Stomach (tissue), 4 donors: Measurements from ENCODE around the gene EGF.

Experiments used
- CTCF ChIP-seq, 7 experiments: fragments of 450-650 bp in 4 of 7; fragments of 200-600 bp in 3 of 7; sonication (generic) in 3 of 7; IDR thresholded peaks; one replicate each; pipeline ENCODE4 v1.5.1; 2016 to 2019; ENCODE audit warnings: antibody characterized with exemption in 7 of 7, control low read depth in 2 of 7, mild to moderate bottlenecking in 1 of 7
- EP300 ChIP-seq: sonication (generic); formaldehyde crosslinking; IDR thresholded peaks from one replicate; pipeline ENCODE4 v1.6.1; 2017; ENCODE audit warnings: antibody characterized with exemption
- POLR2A ChIP-seq, 4 donors: fragments of 450-650 bp; IDR thresholded peaks; one replicate each; pipeline ENCODE4 v1.6.1; 2016; ENCODE audit warnings: antibody characterized with exemption in 4 of 4, control low read depth in 2 of 4, mild to moderate bottlenecking in 1 of 4, moderate library complexity in 1 of 4
- POLR2AphosphoS5 ChIP-seq, 3 donors: sonication (generic); formaldehyde crosslinking; IDR thresholded peaks; one replicate each; pipeline ENCODE4 v1.6.1; 2016; ENCODE audit warnings: antibody characterized with exemption in 3 of 3

GRCh38 chr4:109942292-109942926 lies 29.7 kb downstream of the EGF start:
- no peak for TF ChIP-seq POLR2AphosphoS5 (IDR thresholded peaks at IDR 0.05)
- no peak for TF ChIP-seq POLR2A (IDR thresholded peaks at IDR 0.05)
- no peak for TF ChIP-seq CTCF (IDR thresholded peaks at IDR 0.05)
- no peak for TF ChIP-seq EP300
